ENCODE results near the gene S100A1. TPM values are rescaled to one million over a fixed set of nuclear protein-coding genes. Genes with fewer than 3 reads are reported as not detected.

S100A1 gene
- total RNA-seq, 1 donor from 2014 or later: not detected

GRCh38 chr1:153610811-153611301, 17.4 kb upstream of the S100A1 start:
- intact Hi-C loops (cut with DNase I): loop anchor here (10.0 kb wide), 1 partner anchor 256 kb away; the partner anchor contains the start of gene S100A9
- Histone ChIP-seq H3K4me1 (peaks cover 7 to 38% of the 10 kb centered on the region in 2 donors), H3K36me3 (peaks cover 14 to 20% of the 10 kb centered on the region in 2 donors), H3K27me3 (no peaks in the 10 kb centered on the region), H3K27ac (peak overlapping the region; percentile 90 to 96), H3K4me3 (peak overlapping the region; percentile 53 to 75), H3K9me3 (no peaks in the 10 kb centered on the region)
- DNase-seq (ENCODE audit: low spot score in 2 of 2): no peak
- no peak for TF ChIP-seq CTCF (IDR thresholded peaks at IDR 0.05)

- Histone ChIP-seq H3K36me3 (peaks cover 14 to 15% of the 10 kb centered on the region in 2 donors), H3K9me3 (no peaks in the 10 kb centered on the region), H3K4me3 (peak overlapping the region; percentile 53 to 75), H3K27ac (peak overlapping the region; percentile 90 to 96), H3K4me1 (peaks cover 7 to 41% of the 10 kb centered on the region in 2 donors), H3K27me3 (no peaks in the 10 kb centered on the region)
- no peak for TF ChIP-seq CTCF (IDR thresholded peaks at IDR 0.05)
- intact Hi-C loops (cut with DNase I): loop anchor here (10.0 kb wide), 1 partner anchor 257 kb away; the partner anchor contains the start of gene S100A9
- DNase-seq (ENCODE audit: low spot score in 2 of 2): no peak
Observed at GRCh38 chr1:153611356-153611755, 16.9 kb upstream of the S100A1 start.

- peak overlapping the region; percentile 53 to 75 for H3K4me3 ChIP-seq
- DNase-seq (ENCODE audit: low spot score in 2 of 2): no peak
- H3K36me3 ChIP-seq: peaks cover 6% of the 10 kb centered on the region in 2 donors
- intact Hi-C loops (cut with DNase I): loop anchor here (2.0 to 10.0 kb wide), 2 partner anchors 15 to 257 kb away; partner anchors contain the start of genes S100A13 and S100A9
- H3K27me3 ChIP-seq: no peaks in the 10 kb centered on the region
- H3K27ac ChIP-seq: peak overlapping the region; percentile 90 to 96
- peaks cover 7 to 42% of the 10 kb centered on the region in 2 donors for H3K4me1 ChIP-seq
- no peaks in the 10 kb centered on the region for H3K9me3 ChIP-seq
- no peak for TF ChIP-seq CTCF (IDR thresholded peaks at IDR 0.05)
Observed at GRCh38 chr1:153612111-153612754, 16.0 kb upstream of the S100A1 start.

GRCh38 chr1:153612755-153613331, 15.4 kb upstream of the S100A1 start, which contains the start of gene S100A16:
Gene S100A16, minus strand, starts transcription at chr1:153613137. Its CDS starts 4,986 bp downstream, at chr1:153608151.
- peak within 1 kb of the TSS; percentile 53 to 75 for H3K4me3 ChIP-seq
- DNase-seq (ENCODE audit: low spot score in 2 of 2): peak in 1 of 2 donors; percentile 90
- no peaks in the 10 kb centered on the region for H3K9me3 ChIP-seq
- H3K27ac ChIP-seq: peak within 1 kb of the TSS; percentile 90 to 96
- H3K4me1 ChIP-seq: peaks cover 7 to 42% of the 10 kb centered on the region in 2 donors
- intact Hi-C loops (cut with DNase I): loop anchor here (2.0 to 10.0 kb wide), 2 partner anchors 14 to 258 kb away; partner anchors contain the start of genes S100A13 and S100A9
- peaks cover 0 to under 1% of the 10 kb centered on the region in 2 donors for H3K36me3 ChIP-seq
- no peaks in the 10 kb centered on the region for H3K27me3 ChIP-seq
- TF ChIP-seq CTCF (IDR thresholded peaks at IDR 0.05): no peak

GRCh38 chr1:153613406-153613805, 14.8 kb upstream of the S100A1 start:
- no peak for DNase-seq (ENCODE audit: low spot score in 2 of 2)
- Histone ChIP-seq H3K36me3 (no peaks in the 10 kb centered on the region), H3K27ac (peak overlapping the region; percentile 90 to 96), H3K4me1 (peaks cover 6 to 38% of the 10 kb centered on the region in 2 donors), H3K9me3 (no peaks in the 10 kb centered on the region), H3K27me3 (no peaks in the 10 kb centered on the region), H3K4me3 (peak overlapping the region; percentile 53 to 75)
- TF ChIP-seq CTCF (IDR thresholded peaks at IDR 0.05): no peak
- intact Hi-C loops (cut with DNase I): loop anchor here (2.0 to 10.0 kb wide), 2 partner anchors 13 to 259 kb away; partner anchors contain the start of genes S100A13 and S100A9
